Lower leg skin (tissue), 3 donors: ENCODE data around the gene KRTAP2-2.
"Not testable (repeated sequence)": the region's sequence is repeated elsewhere in the genome, so short reads cannot be mapped to it uniquely, and the experiment has no call there.

ENCODE experiments used
- POLR2A ChIP-seq, 2 donors: fragments of 450-650 bp; IDR thresholded peaks; one replicate each; pipeline ENCODE4 v1.6.1; 2016 to 2017; ENCODE audit warnings: antibody characterized with exemption in 2 of 2, mild to moderate bottlenecking in 1 of 2, moderate library complexity in 1 of 2
- TF ChIP-seq, protein P1 (sequence below), 3 donors: fragments of 450-650 bp; IDR thresholded peaks; one replicate each; pipeline ENCODE4 v1.5.1; 2016; ENCODE audit warnings: antibody characterized with exemption in 3 of 3, mild to moderate bottlenecking in 3 of 3, moderate library complexity in 2 of 3

DNA sequence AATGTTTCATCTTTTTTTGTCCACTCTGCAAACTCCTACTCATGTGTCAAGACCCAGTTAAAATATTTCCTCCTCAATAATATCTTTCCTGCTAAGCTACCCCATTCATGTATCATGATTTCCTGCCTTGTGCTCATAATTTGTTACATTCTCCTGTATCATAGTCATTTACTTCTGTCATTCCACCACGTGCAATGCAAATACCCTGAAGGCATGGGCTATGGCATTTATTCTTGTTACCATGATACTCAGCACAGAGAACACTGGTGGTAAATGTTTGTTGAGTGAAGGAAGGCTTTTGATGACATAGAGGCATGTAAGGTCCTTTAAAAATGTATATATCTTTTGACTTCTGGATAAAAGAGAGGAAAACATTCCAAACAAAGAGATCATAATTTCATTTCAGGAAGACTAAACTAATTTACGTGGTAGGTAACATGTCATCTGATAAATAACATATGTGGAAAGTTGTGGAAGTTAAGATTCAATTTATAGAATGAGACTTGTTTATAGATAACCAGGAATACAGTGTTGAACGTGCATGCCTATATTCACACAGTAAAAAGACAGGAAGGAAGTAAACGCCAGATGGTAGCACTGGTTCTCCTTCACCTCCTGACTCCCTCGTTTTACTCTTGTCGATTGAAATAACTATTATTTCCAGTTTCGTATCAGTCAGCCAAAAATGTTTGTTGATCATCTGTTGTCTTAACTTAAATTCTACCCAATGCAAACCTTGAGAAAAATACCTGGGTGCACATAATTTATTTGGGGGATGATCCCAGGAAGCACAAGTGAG lies 44.9 kb upstream of the KRTAP2-2 start:
- TF ChIP-seq, protein P1, sequence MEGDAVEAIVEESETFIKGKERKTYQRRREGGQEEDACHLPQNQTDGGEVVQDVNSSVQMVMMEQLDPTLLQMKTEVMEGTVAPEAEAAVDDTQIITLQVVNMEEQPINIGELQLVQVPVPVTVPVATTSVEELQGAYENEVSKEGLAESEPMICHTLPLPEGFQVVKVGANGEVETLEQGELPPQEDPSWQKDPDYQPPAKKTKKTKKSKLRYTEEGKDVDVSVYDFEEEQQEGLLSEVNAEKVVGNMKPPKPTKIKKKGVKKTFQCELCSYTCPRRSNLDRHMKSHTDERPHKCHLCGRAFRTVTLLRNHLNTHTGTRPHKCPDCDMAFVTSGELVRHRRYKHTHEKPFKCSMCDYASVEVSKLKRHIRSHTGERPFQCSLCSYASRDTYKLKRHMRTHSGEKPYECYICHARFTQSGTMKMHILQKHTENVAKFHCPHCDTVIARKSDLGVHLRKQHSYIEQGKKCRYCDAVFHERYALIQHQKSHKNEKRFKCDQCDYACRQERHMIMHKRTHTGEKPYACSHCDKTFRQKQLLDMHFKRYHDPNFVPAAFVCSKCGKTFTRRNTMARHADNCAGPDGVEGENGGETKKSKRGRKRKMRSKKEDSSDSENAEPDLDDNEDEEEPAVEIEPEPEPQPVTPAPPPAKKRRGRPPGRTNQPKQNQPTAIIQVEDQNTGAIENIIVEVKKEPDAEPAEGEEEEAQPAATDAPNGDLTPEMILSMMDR (IDR thresholded peaks at IDR 0.05) = not testable (repeated sequence)
- not testable (repeated sequence) for TF ChIP-seq POLR2A (IDR thresholded peaks at IDR 0.05)
